H1 (cell line): ENCODE measurements around the gene NFIA. TPM values are rescaled to one million over a fixed set of nuclear protein-coding genes. Genes with fewer than 3 reads are reported as not detected.

Source experiments
- CTCF ChIA-PET: fragments of 300-600 bp; sonication (Branson Sonifier 250); formaldehyde crosslinking; loops from one replicate; lab custom pipeline; 2021; ENCODE audit not compliant: partially characterized antibody; lab: Charles Lee
- POLR2A ChIA-PET: fragments of 300-600 bp; sonication (Branson Sonifier 250); formaldehyde crosslinking; loops from one replicate; lab custom pipeline; 2021; ENCODE audit warnings: inconsistent platforms; ENCODE audit not compliant: partially characterized antibody; lab: Charles Lee
- DNase-seq, 2 experiments: peaks; one replicate each; pipeline versions ENCODE4 v3.0.0 to v3.0.0-alpha.2; 2010 to 2022; ENCODE audit warnings: low spot score in 2 of 2, low read depth in 1 of 2, mixed read lengths in 1 of 2
- FAIRE-seq: peaks from 2 replicates; lab custom pipeline; 2011; peaks lifted over from hg19 to GRCh38; lab: Jason Lieb, UNC
- H2AFZ ChIP-seq: 2 replicates; pipeline ENCODE4 v1.8.1; 2012; ENCODE audit warnings: low read length, inconsistent platforms
- H2AK5ac ChIP-seq: 2 replicates; pipeline ENCODE4 v1.6.1; 2013; ENCODE audit warnings: low read depth, low read length
- H2BK120ac ChIP-seq: replicated peaks from 2 replicates; pipeline ENCODE3; 2013; ENCODE audit warnings: low read depth, low read length, inconsistent platforms
- H2BK12ac ChIP-seq: 2 replicates; pipeline ENCODE4 v1.6.1; 2013; ENCODE audit warnings: low read depth, low read length
- H2BK15ac ChIP-seq: 2 replicates; pipeline ENCODE4 v1.6.1; 2013; ENCODE audit warnings: low read length
- H2BK20ac ChIP-seq: 2 replicates; pipeline ENCODE4 v1.6.1; 2013; ENCODE audit warnings: low read length
- H2BK5ac ChIP-seq: 2 replicates; pipeline ENCODE4 v1.6.1; 2013; ENCODE audit warnings: low read depth, low read length
- H3K14ac ChIP-seq: 2 replicates; pipeline ENCODE4 v1.6.1; 2013; ENCODE audit warnings: inconsistent platforms; ENCODE audit not compliant: insufficient read length
- H3K18ac ChIP-seq: 2 replicates; pipeline ENCODE4 v1.6.1; 2013; ENCODE audit warnings: low read length; ENCODE audit errors: extremely low read depth
- H3K23ac ChIP-seq: 2 replicates; pipeline ENCODE4 v1.6.1; 2013; ENCODE audit warnings: inconsistent platforms; ENCODE audit not compliant: insufficient read length
- H3K23me2 ChIP-seq: 2 replicates; pipeline ENCODE4 v1.6.1; 2013; ENCODE audit warnings: low read depth, low read length
- H3K27ac ChIP-seq: 2 replicates; pipeline ENCODE4 v1.6.1; 2011; ENCODE audit warnings: low read depth, low read length, inconsistent platforms
- H3K27me3 ChIP-seq, 4 experiments: replicated peaks in 1 of 4; 1 replicate in 1 of 4; 2 replicates in 3 of 4; pipeline versions ENCODE4 v1.6.1 to v1.8.1; 2011 to 2013; ENCODE audit warnings: low read length in 3 of 4, mild to moderate bottlenecking in 3 of 4, inconsistent platforms in 2 of 4, mixed read lengths in 2 of 4, moderate library complexity in 1 of 4; ENCODE audit not compliant: control insufficient read depth in 3 of 4, insufficient read depth in 3 of 4; ENCODE audit errors: extremely low read depth in 1 of 4
- H3K36me3 ChIP-seq, 4 experiments: 2 replicates each; pipeline versions ENCODE4 v1.6.1 to v1.8.1; 2011 to 2013; ENCODE audit warnings: mild to moderate bottlenecking in 4 of 4, low read length in 3 of 4, moderate library complexity in 2 of 4, control low read depth in 1 of 4, inconsistent platforms in 1 of 4; ENCODE audit not compliant: insufficient read depth in 4 of 4, control insufficient read depth in 2 of 4
- H3K4ac ChIP-seq: replicated peaks from 2 replicates; pipeline ENCODE3; 2013; ENCODE audit warnings: low read length, low read depth, mixed read lengths, inconsistent platforms; ENCODE audit not compliant: insufficient read length
- H3K4me1 ChIP-seq, 4 experiments: replicated peaks in 1 of 4; 1 replicate in 1 of 4; 2 replicates in 3 of 4; pipeline versions ENCODE4 v1.6.1 to v1.8.1; 2011 to 2013; ENCODE audit warnings: low read length in 3 of 4, inconsistent platforms in 2 of 4, mixed read lengths in 1 of 4; ENCODE audit not compliant: insufficient read depth in 4 of 4, control insufficient read depth in 3 of 4
- H3K4me2 ChIP-seq, 2 experiments: 2 replicates each; pipeline versions ENCODE4 v1.6.1 to v1.8.1; 2011 to 2013; ENCODE audit warnings: low read depth in 2 of 2, low read length in 2 of 2, control low read depth in 1 of 2, inconsistent platforms in 1 of 2, mild to moderate bottlenecking in 1 of 2; ENCODE audit not compliant: insufficient read depth in 1 of 2
- H3K4me3 ChIP-seq, 4 experiments: fragments of 200-600, 300-600 bp in 1 of 4; sonication (generic), shearing (Covaris generic), sonication (Bioruptor Twin) in 1 of 4; 2 replicates each; pipeline versions ENCODE4 v1.5.1 to v1.8.1; 2011 to 2016; ENCODE audit warnings: low read length in 4 of 4, low read depth in 3 of 4, control low read depth in 2 of 4, inconsistent platforms in 2 of 4, mild to moderate bottlenecking in 2 of 4, mixed read lengths in 1 of 4, moderate library complexity in 1 of 4; ENCODE audit not compliant: insufficient read depth in 2 of 4; ENCODE audit errors: extremely low read depth in 1 of 4
- H3K56ac ChIP-seq: replicated peaks from 2 replicates; pipeline ENCODE3; 2013; ENCODE audit warnings: low read depth, mild to moderate bottlenecking, mixed read lengths, low read length, inconsistent platforms; ENCODE audit not compliant: insufficient read length
- H3K79me1 ChIP-seq: 2 replicates; pipeline ENCODE4 v1.6.1; 2013; ENCODE audit warnings: low read depth, low read length, control low read depth
- H3K79me2 ChIP-seq, 2 experiments: 2 replicates each; pipeline versions ENCODE4 v1.6.1 to v1.8.1; 2012 to 2013; ENCODE audit warnings: low read length in 2 of 2, mild to moderate bottlenecking in 2 of 2, inconsistent platforms in 1 of 2; ENCODE audit not compliant: insufficient read depth in 2 of 2, control insufficient read depth in 1 of 2
- H3K9ac ChIP-seq, 4 experiments: replicated peaks in 1 of 4; 1 replicate in 1 of 4; 2 replicates in 3 of 4; pipeline versions ENCODE4 v1.6.1 to v1.8.1; 2011 to 2013; ENCODE audit warnings: low read depth in 3 of 4, low read length in 3 of 4, control low read depth in 2 of 4, mild to moderate bottlenecking in 2 of 4, moderate library complexity in 2 of 4, inconsistent platforms in 1 of 4; ENCODE audit errors: extremely low read depth in 1 of 4
- H3K9me3 ChIP-seq, 2 experiments: 2 replicates each; pipeline versions ENCODE4 v1.6.1 to v1.8.1; 2012 to 2013; ENCODE audit warnings: mild to moderate bottlenecking in 2 of 2, moderate library complexity in 2 of 2, control low read depth in 1 of 2, inconsistent platforms in 1 of 2, low read depth in 1 of 2, low read length in 1 of 2, mixed read lengths in 1 of 2; ENCODE audit not compliant: insufficient read depth in 2 of 2
- H4K20me1 ChIP-seq, 2 experiments: replicated peaks in 1 of 2; 2 replicates each; pipeline versions ENCODE3 to v1.8.1; 2011 to 2013; ENCODE audit warnings: inconsistent platforms in 2 of 2, low read length in 2 of 2, mild to moderate bottlenecking in 1 of 2; ENCODE audit not compliant: insufficient read depth in 2 of 2, control insufficient read depth in 1 of 2
- H4K5ac ChIP-seq: 2 replicates; pipeline ENCODE4 v1.6.1; 2013; ENCODE audit warnings: low read length, low read depth, mixed read lengths, inconsistent platforms; ENCODE audit not compliant: insufficient read length
- H4K8ac ChIP-seq: 2 replicates; pipeline ENCODE4 v1.8.0; 2013; ENCODE audit warnings: mild to moderate bottlenecking, moderate library complexity, low read length, inconsistent platforms; ENCODE audit not compliant: insufficient read depth; ENCODE audit errors: extremely low read depth
- H4K91ac ChIP-seq: replicated peaks from 2 replicates; pipeline ENCODE3; 2013; ENCODE audit warnings: low read length, mixed read lengths, inconsistent platforms; ENCODE audit not compliant: insufficient read length
- ATF2 ChIP-seq: IDR thresholded peaks from 2 replicates; pipeline ENCODE4 v1.6.1; 2012; ENCODE audit warnings: low read length, inconsistent platforms
- EGR1 ChIP-seq: IDR thresholded peaks from 2 replicates; pipeline ENCODE4 v1.6.1; 2011; ENCODE audit warnings: low read depth, low read length, borderline replicate concordance
- SAP30 ChIP-seq: fragments of 300-600 bp; sonication (generic); IDR thresholded peaks from 2 replicates; pipeline ENCODE4 v1.7.1; 2012; ENCODE audit warnings: low read length, moderate library complexity, mild to moderate bottlenecking, inconsistent platforms; ENCODE audit not compliant: insufficient read depth, insufficient replicate concordance
- SP1 ChIP-seq: IDR thresholded peaks from 2 replicates; pipeline ENCODE4 v1.6.1; 2011; ENCODE audit warnings: low read depth, low read length
- WGBS, 2 experiments: shearing (Covaris generic) in 1 of 2; methylation state at CpG; one replicate each; pipeline versions ENCODE4 v1.1.6 to v1.1.7; 2013 to 2015; ENCODE audit warnings: low lambda C conversion rate in 2 of 2, mixed read lengths in 2 of 2, inconsistent platforms in 1 of 2, low coverage in 1 of 2, missing lambda C conversion rate in 1 of 2; ENCODE audit not compliant: insufficient replicate concordance in 2 of 2, insufficient coverage in 1 of 2, insufficient read length in 1 of 2; ENCODE audit errors: extremely low coverage in 1 of 2, missing lambda C conversion rate in 1 of 2; 5-methylcytosine and 5-hydroxymethylcytosine counted together
- polyA plus RNA-seq, 7 experiments: library from polyadenylated mRNA; depleted of rRNA in 3 of 7; stranded (reverse) in 5 of 7; unstranded in 2 of 7; fragments of >200 nt in 5 of 7; fragments of 200-250 nt in 2 of 7; gene quantifications; 1 replicate in 5 of 7; 2 replicates in 1 of 7; 4 replicates in 1 of 7; pipeline versions ENCODE4 v1.2.1 to v1.2.3, GENCODE V29; 2011 to 2013; ENCODE audit warnings: missing spikeins in 2 of 7, mixed read lengths in 2 of 7
- total RNA-seq: library from RNA; stranded (reverse); fragmentation: NEBNext Ultra II Directional; extraction: Animal tissue kit (Norgen Biotek cat#: 25700); gene quantifications from 2 replicates; pipeline ENCODE4 v1.2.1, GENCODE V29; 2021

The NFIA gene
- total and polyA plus RNA-seq, 2 of the 8 experiments (the other 6 are each of a cell fraction or from before 2014, with no cell fraction given), result 1.8 to 2.3 TPM

DNA sequence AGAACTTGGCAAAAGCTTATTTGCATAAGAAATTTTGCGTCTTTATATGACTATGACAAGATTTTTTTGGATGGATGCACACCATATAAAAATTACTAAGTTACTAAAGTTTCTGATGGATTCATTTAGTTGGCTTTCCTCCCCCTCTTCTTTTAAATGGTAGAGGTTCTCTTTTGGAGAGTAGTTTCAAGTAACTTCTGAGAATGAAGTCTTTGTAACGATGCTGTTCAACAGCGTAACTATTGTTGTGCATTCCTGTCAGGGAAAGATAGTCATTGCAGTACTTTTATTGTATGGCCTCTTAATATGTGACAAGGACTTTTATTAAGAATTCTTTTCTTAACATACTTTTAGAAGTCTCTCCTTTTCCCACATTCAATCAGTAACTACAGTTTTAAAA, 16.0 kb downstream of the NFIA start:
- Histone ChIP-seq H4K5ac (no peak overlapping the region), H3K79me2 (no peaks in the 10 kb centered on the region), H3K27ac (no peak overlapping the region), H3K23ac (no peak overlapping the region), H3K36me3 (no peaks in the 10 kb centered on the region), H2BK12ac (no peak overlapping the region), H4K8ac (no peak overlapping the region), H3K23me2 (no peaks in the 10 kb centered on the region), H3K9ac (no peak overlapping the region), H3K18ac (no peak overlapping the region), H3K4ac (no peak overlapping the region), H4K20me1 (no peaks in the 10 kb centered on the region), H2BK120ac (no peak overlapping the region), H3K4me3 (no peak overlapping the region), H3K9me3 (no peaks in the 10 kb centered on the region), H4K91ac (no peak overlapping the region), H2BK20ac (no peak overlapping the region), H2BK15ac (no peak overlapping the region), H2BK5ac (no peak overlapping the region), H3K14ac (no peak overlapping the region), H3K79me1 (no peaks in the 10 kb centered on the region), H3K56ac (no peak overlapping the region), H3K4me1 (no peaks in the 10 kb centered on the region), H2AK5ac (no peak overlapping the region), H2AFZ (no peak overlapping the region), H3K4me2 (no peak overlapping the region), H3K27me3 (no peaks in the 10 kb centered on the region)
- no peak for TF ChIP-seq SAP30
- TF ChIP-seq ATF2, result no peak
- TF ChIP-seq EGR1, result no peak
- no peak for TF ChIP-seq SP1
- FAIRE-seq (no peak), DNase-seq (no peak)
- WGBS, 2 experiments, result 90% methylated on average over 3 of the region's 3 CpGs; no CpG with 5 or more reads in 1 of the 2 experiments
- ChIA-PET POLR2A (no interaction called here), CTCF (interaction anchor here (0.5 to 0.7 kb wide), 2 partner anchors 41 to 42 kb away, joined by 3 to 7 read pairs; no protein-coding TSS in a partner anchor)
